ENCODE results near the gene BBIP1. TPM values are rescaled to one million over a fixed set of nuclear protein-coding genes. Genes with fewer than 3 reads are reported as not detected.
A peak's percentile ranks its signal among the peaks of the same experiment; 100 is the strongest.

BBIP1 gene
- total RNA-seq = 10 to 100 TPM; 27.1 to 40.2 (median 28.7) TPM

GRCh38 chr10:110918643-110919348 is at the start of gene BBIP1:
TSS of gene BBIP1 (minus strand) at chr10:110919180. CDS start at chr10:110918157, 1,023 bp downstream.
- H3K27me3 ChIP-seq = no peaks in the 10 kb centered on the region
- 0% methylated on average over 6 to 8 of the region's 40 CpGs for WGBS, 2 donors (ENCODE audit: low coverage in 1 of 2)
- ATAC-seq = peak; percentile 96
- peaks cover 0 to 6% of the 10 kb centered on the region in 2 donors for H3K36me3 ChIP-seq
- no peaks in the 10 kb centered on the region for H3K9me3 ChIP-seq
- peak within 1 kb of the TSS; percentile 90 to 99 (median 98) for H3K27ac ChIP-seq
- peaks cover 5 to 47% (median 11%) of the 10 kb centered on the region in 3 donors for H3K4me1 ChIP-seq
- peak within 1 kb of the TSS; percentile 62 to 77 for H3K4me3 ChIP-seq
- TF ChIP-seq POLR2AphosphoS5 (IDR thresholded peaks at IDR 0.05) = peak; percentile 75
- TF ChIP-seq CTCF (IDR thresholded peaks at IDR 0.05) = peak in 2 of 4 experiments; percentile 3 to 12
- TF ChIP-seq EP300 (IDR thresholded peaks at IDR 0.05) = peak; percentile 21
- TF ChIP-seq POLR2A (IDR thresholded peaks at IDR 0.05) = peak; percentile 68

GRCh38 chr10:110967645-110968044 is 48.7 kb upstream of the BBIP1 start:
- Histone ChIP-seq H3K27me3 (no peaks in the 10 kb centered on the region), H3K27ac (no peak overlapping the region), H3K36me3 (no peaks in the 10 kb centered on the region), H3K9me3 (no peaks in the 10 kb centered on the region), H3K4me3 (no peak overlapping the region), H3K4me1 (peaks cover 0 to 38% (median 0%) of the 10 kb centered on the region in 3 donors)
- no peak for ATAC-seq
- 0% methylated on average over 1 of the region's 1 CpG for WGBS, 2 donors (ENCODE audit: low coverage in 1 of 2)
- TF ChIP-seq POLR2AphosphoS5 (IDR thresholded peaks at IDR 0.05) (no peak), EP300 (IDR thresholded peaks at IDR 0.05) (no peak), CTCF (IDR thresholded peaks at IDR 0.05) (no peak), POLR2A (IDR thresholded peaks at IDR 0.05) (no peak)

- Histone ChIP-seq H3K9me3 (no peaks in the 10 kb centered on the region), H3K27me3 (no peaks in the 10 kb centered on the region), H3K36me3 (no peaks in the 10 kb centered on the region), H3K27ac (no peak overlapping the region), H3K4me3 (no peak overlapping the region), H3K4me1 (peaks cover 0 to 38% (median 0%) of the 10 kb centered on the region in 3 donors)
- WGBS, 2 donors (ENCODE audit: low coverage in 1 of 2) = 82 to 92% methylated on average over 3 of the region's 3 CpGs
- TF ChIP-seq CTCF (IDR thresholded peaks at IDR 0.05) (no peak), POLR2A (IDR thresholded peaks at IDR 0.05) (no peak), EP300 (IDR thresholded peaks at IDR 0.05) (no peak), POLR2AphosphoS5 (IDR thresholded peaks at IDR 0.05) (no peak)
- ATAC-seq = no peak
Observed at GRCh38 chr10:110967009-110967630, 48.1 kb upstream of the BBIP1 start.

GRCh38 chr10:110966146-110966545 is 47.2 kb upstream of the BBIP1 start:
- TF ChIP-seq CTCF (IDR thresholded peaks at IDR 0.05) = no peak
- no peak for TF ChIP-seq POLR2AphosphoS5 (IDR thresholded peaks at IDR 0.05)
- no peak for TF ChIP-seq EP300 (IDR thresholded peaks at IDR 0.05)
- no peak for TF ChIP-seq POLR2A (IDR thresholded peaks at IDR 0.05)
- WGBS, 2 donors (ENCODE audit: low coverage in 1 of 2) = 75 to 83% methylated on average over 1 of the region's 1 CpG
- Histone ChIP-seq H3K9me3 (no peaks in the 10 kb centered on the region), H3K36me3 (no peaks in the 10 kb centered on the region), H3K27ac (no peak overlapping the region), H3K4me3 (no peak overlapping the region), H3K27me3 (no peaks in the 10 kb centered on the region), H3K4me1 (peaks cover 2 to 47% (median 2%) of the 10 kb centered on the region in 3 donors)
- no peak for ATAC-seq

- Histone ChIP-seq H3K9me3 (no peaks in the 10 kb centered on the region), H3K4me1 (peaks cover 2 to 56% (median 2%) of the 10 kb centered on the region in 3 donors), H3K4me3 (no peak overlapping the region), H3K36me3 (no peaks in the 10 kb centered on the region), H3K27me3 (no peaks in the 10 kb centered on the region), H3K27ac (no peak overlapping the region)
- ATAC-seq = no peak
- TF ChIP-seq CTCF (IDR thresholded peaks at IDR 0.05) (no peak), EP300 (IDR thresholded peaks at IDR 0.05) (no peak), POLR2A (IDR thresholded peaks at IDR 0.05) (no peak), POLR2AphosphoS5 (IDR thresholded peaks at IDR 0.05) (no peak)
Observed at GRCh38 chr10:110965216-110965615, 46.2 kb upstream of the BBIP1 start.
